Activated CD8-positive, alpha-beta memory T cell treated with anti-CD3 and anti-CD28 coated beads, Interleukin-2, amount 50 U/mL, for 1 hour (primary cell): Measurements from ENCODE around the gene N4BP2.

Source experiments
- DNase-seq: peaks from one replicate; pipeline ENCODE4 v3.0.0-alpha.2; 2020; ENCODE audit errors: extremely low read depth

N4BP2 gene

DNA sequence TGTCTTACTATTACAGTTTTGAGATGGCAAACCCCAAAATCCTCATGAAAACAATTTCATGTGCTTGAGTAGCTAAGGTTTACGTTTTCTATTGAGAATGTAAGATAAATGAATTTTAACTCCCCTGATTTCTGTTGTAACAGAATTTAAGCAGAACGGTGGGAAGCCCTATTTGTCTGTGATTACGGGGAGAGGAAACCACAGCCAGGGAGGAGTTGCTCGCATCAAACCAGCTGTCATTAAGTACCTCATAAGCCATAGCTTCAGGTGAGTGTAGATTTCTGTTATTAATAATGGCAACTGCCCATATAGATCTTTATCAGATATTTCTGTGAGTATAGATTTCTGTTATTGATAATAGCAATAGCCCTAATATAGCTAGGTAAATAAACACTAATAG, 96.0 kb downstream of the N4BP2 start:
- DNase-seq: no peak

DNA sequence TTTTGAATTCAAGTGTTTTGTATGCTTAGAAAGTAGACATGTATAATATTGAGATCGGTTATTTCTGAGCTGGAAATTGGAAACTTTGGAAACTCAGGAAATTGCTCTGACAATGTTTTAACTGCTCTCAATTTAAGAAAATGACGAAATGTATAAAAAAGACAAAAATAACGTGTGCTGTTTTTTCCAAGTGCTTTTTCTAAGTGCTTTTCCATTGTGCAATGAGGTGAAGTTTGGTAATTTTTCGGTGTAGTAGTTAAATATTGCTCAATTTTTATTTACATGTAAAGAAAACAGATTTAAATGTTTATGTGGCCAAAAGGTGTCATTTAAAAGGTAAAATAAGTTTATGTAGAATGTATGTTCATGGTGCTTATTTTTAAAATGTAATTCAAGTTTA, 100.8 kb downstream of the N4BP2 start:
- DNase-seq: no peak

DNA sequence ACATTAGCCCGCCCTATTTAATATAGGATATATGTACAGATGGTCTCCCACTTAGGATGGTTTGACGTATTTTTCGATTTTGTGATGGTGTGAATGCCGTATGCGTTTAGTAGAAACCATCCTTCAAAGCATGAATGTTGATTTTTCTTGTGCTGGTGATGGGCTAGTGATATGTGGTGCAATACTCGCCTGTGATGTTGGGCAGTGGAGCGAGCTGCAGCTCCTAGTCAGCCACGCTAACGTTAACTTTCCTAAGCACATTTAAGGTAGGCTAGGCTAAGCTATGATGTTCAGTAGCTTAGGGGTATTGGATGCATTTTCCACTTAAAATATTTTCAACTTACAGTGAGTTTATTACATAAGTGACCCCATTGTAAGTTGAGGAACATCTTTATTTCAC, 103.6 kb downstream of the N4BP2 start:
- DNase-seq: no peak

DNA sequence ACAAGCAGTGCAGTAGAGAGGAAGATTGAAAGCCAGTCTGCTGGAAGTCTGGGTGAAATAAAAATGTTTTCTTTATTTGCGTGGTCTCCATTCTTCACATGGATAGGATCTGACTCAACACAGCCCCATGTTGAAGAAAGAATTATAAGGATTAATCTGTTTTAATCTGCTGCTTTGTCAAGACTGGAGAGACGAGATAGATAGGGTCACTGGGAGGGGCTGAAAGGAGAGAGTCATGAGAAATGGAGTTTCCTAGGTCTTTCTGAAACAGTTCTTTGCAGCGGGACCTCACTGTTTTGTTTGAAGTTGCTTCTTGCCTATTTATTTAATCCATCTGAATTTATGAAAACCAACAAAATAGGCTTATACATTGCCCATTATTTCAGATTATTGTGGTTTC, 107.8 kb downstream of the N4BP2 start:
- DNase-seq: no peak

DNA sequence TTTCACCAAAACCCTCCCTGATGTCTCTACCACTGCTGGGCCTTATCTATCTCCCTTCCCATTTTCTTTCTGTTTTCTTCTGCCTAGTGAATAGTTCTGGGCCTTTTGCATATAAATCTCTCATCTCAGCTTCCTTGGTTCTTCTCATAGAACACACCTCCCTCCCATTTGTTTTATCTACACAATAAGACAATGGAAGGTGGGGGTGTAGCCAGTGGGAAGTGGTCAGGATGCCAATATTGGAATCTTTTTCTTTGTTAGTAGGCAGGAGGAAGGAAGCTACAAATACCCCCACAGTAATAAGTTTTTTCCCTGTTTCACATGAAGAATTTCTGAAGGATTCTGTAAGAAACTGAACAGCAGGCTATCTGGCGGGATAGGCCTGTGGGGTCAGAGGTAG, 109.3 kb downstream of the N4BP2 start:
- no peak for DNase-seq

DNA sequence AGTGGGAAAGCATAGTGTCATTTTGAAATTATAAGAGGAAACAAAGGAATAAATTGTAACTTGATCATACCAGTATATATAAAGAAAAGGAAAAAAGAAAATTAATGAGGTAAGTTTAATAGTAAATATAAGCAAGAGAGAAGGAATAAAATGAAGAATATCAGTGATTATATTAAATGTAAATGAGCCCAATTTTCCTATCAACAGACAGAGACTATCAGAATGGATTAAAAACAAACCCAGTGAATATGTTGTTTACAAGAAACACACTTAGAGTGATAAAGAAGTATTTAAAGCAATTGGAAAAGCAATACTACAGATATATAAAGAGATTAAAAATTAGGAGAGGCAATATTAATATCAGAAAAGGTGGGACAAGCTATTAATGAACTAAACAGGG, 111.4 kb downstream of the N4BP2 start:
- no peak for DNase-seq

DNA sequence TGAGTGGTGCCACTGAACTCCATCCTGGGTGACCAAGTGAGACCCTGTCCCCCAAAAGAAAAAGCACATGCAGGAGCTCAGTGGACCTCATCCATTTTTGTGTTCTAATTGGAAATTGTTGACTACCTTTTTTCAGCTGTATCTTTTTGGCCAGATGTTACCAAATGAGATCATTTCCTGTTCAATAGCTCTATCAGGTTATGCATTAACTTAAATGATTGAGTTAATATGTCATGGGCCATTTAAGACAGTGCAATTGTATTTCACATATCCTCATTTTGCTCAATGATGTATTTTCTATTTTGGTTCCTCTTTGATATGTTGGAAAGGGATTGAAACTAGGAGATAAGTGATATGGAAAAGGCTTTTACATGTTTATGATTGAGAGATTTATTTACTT, 113.9 kb downstream of the N4BP2 start:
- DNase-seq: no peak

DNA sequence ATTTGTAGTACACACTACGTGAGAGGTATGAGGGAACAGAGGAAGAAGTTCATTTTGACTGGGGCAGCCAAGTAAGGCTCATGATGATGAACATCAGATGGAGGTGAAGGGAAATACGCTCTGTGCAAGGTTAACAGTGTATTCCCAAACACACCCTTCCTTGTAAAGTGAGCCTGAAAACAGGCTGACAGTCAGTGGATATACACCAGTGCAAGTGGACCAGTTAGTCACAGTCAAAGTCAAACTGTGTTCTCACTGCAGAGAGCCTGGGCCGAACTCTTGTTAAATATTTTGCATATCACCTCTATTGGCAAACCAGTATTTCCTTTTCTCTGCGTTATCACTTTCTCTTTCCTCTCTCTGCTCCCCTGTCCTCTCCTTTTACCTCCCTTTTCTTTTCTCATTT, 116.8 kb downstream of the N4BP2 start:
- DNase-seq: no peak

DNA sequence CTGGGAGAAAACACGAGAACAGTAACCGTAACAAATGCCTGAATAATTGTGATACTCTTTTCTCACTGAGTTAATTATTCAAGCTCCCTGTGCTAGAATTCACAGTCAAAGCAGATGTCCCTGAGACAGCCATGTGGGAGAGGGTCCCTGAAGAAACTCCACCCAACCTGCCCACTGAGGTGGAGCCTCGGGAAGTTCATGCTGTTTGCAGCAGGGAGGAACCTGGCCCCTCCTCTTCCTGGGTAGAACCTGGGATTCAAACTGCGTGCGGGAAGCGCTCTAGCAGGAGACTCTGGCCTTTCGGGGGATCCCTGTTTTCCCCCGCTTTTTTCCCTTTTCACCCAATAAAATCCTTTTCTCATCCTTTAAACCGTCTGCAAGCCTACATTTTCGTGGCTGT, 120.0 kb downstream of the N4BP2 start:
- no peak for DNase-seq

DNA sequence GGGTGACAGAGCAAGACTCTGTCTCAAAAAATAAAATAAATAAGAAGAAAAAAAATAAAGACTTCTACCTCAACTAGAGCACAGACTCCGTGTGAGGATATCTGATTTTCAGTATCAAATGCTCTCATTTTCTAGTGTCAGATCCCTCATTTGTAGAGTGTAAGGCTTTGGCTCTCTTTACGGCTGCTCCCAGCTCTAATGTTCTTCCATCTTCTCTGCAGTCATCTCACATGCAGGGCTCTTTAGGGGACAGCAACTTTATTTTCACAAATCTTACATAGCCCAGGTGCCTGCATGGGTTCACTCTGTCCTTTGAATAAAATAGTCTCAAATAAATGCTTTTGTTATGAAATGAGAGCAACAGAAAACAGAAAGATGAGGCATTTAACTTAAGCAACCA, 120.9 kb downstream of the N4BP2 start:
- DNase-seq: no peak

DNA sequence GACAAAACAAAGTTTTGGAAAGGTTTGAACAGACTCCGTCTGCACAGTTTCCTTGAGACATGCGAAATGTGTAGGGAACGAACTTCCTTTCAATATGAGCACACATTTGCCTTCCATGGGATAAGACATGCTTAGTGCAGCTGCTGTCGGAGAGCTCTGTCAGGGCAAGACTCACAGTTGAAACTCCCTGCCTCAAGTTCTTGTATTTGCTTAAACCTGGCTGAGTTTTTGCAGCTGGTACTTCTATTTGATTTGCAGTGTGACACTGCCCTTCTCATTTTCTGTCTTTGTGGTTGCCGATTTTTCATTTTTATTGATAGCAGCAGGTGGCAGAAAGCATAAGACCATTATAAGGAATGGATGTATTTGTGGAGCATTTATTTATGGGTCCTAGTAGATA, 122.0 kb downstream of the N4BP2 start:
- DNase-seq: no peak

DNA sequence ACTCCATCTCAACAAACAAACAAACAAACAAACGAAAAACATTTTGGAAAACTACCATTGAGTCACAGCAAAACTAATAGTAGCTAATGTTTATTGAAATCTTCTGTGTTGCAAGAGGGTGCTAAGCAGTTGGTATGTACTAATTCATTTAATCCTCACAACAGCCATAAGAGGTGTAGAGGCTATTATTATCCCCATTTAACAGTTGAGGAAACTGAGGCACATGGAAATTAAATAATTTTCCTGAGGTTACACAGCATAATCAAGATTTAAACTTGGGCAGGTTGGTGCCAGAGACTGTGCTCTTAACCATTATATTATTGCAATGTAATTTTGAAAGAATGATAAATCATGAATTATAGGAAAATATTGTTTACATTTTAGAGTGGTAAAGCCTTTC, 122.7 kb downstream of the N4BP2 start:
- DNase-seq: no peak

DNA sequence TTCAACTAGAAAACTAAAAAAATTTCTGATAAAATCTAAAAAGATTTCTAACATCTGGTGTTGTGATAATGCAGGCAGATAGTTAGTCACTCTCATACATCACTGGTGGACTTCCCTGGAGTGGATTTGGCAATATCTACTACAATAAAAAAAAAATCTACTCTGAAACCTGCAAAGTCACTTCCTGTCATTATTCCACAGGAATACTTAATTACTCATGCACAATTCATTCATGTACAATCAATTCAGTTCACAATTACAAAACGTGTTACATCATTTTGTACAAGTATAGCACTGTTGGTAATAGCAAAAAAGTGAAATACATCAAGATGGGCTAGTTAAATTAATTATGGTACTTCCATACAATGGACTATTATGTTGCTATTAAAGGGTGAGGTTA, 123.7 kb downstream of the N4BP2 start:
- DNase-seq: no peak

DNA sequence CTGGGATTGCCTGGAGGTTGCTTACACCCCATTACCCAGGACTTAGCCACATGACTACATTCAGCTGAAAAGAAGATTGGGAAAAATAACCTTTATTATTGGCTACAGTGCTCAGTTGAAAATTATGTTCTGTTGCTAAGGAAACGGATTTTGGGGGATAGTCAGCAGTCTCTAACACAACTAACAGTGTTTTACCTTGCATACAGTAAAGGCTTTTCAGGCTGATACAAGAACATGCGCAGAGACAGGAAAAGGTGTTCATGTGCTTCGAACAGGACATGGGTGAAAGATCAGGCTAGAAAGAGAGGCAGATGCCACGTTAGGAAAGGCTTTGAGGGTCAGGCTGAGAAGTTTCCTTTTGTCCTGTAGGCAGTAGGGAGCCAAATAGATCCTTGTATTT, 125.4 kb downstream of the N4BP2 start:
- no peak for DNase-seq

DNA sequence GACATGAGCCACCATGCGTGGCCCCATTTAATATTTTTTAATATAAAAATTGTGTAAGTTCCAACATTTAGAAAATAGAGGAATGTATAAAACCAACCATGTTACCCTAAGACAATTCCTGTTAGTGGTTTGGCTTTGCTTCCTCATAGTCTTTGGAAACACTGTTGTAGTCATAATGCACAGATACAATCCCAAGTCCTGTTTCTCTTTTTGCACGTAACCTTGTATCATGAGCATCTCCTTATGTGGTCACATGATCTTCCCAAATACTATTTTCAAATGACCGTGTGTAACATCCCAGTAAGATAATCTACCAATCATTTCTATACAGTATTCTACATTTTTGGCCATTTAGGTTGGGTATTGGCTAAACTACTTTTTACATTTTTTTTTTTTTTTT, 126.3 kb downstream of the N4BP2 start:
- no peak for DNase-seq

DNA sequence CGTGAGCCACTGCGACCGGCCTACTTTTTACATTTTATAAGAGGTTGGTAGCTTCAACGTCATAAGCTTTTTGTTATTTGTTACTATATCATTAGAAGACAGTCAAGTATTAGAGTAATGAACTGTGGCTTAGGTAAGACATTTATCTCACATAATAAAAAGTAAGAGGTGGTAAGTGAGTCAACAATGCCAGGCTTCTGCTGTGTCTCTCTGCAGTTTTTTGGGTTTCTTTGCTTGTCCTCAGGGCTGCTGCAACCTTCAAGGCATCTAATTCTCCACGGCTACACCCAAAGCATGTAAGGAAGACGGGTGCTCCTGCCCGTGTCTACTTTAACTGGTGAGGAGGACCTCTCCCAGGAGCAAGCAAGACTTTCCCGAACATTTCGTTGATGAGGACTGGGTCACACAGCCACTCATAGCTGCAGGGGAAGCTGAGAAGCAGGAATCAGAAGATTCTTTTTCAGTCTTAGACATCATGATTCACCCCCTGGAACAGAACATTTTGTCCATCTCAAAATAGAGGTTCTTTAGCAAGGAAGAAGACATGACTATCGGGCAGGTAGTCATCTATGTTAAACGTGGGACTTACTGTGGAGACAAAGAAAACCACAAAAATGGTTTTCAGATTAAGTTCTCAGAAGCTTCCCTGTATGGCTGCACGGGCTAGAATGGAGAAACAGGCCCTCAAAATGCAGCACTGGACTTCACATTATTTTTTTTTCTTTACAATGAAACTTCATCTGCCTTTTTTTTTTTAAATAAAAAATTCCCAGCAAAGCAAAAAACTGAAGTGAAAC, 127.2 kb downstream of the N4BP2 start:
- DNase-seq: no peak

DNA sequence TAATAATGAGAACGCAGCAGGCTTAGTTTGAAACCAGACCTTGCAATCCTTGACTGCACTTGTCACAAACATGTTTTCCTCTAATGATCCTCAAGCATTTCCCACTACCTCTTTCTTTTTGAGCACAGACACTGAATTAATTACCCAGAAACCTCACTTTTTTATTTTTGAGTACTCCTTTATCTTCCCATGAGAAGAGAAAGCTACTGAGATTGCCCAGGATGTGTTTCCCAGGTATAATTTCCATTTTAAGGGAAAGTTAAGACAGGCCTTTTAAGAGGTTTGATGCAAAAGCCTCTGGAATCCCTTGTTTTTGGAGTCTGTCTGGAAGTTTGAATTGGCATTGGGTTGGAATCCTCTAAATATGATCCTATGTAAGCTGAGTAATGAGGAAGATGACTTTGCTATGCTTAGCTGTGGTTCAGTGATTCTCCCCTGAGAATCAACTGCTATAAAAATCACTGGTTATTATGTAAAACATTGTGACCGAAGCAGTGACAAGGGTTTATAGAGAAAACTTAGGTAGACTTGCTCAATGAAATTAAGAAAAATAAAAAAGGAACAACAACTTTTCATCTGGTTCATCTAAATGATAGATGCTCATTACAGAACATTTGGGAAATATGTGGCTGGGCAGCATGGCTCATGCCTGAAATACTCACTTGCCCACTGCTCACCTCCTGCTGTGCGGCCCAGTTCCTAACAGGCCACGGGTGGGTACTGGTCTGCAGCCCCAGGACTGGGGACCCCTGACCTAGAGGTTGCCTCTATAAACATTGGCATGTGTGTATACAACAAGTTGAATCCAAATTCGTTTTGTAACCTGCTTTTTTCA, 129.4 kb downstream of the N4BP2 start:
- no peak for DNase-seq

DNA sequence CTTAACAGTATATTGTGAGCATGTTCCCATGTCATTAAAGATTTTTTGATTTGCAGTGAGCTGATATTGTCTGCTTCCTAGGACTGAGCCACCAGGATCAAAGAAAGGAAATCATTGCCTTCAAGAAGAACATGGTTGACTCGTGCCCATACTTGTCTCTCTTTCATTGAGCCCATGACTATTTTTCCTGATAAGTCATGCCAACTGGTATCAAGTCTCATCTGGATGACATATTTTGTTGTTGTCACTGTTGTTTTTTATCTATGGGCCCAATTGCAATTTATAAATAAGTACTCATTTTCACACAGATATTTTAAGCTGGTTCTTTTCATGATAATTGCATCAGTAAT, 130.0 kb downstream of the N4BP2 start:
- DNase-seq: no peak

DNA sequence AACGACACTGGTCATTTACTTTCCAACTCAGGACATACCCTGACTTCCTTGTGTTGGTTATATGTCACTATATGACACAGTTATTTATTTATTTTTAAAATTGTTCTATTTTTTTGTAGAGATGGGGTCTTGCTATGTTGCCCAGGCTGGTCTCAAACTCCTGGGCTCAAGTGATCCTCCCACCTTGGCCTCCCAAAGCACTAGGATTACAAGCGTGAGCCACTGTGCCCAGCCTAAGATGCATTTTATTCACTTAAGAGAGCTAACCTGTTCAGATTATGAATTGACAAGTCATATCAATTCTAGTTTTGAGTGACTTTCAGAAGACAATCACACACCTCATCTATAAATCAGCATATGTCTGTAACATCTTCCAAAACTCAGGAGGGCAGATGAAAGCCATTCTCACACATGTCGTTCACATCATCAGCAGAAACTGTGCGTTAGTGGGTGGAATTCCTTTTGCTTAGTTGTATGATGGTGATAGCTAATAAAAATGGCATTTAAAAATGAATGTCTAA, 130.8 kb downstream of the N4BP2 start:
- no peak for DNase-seq

DNA sequence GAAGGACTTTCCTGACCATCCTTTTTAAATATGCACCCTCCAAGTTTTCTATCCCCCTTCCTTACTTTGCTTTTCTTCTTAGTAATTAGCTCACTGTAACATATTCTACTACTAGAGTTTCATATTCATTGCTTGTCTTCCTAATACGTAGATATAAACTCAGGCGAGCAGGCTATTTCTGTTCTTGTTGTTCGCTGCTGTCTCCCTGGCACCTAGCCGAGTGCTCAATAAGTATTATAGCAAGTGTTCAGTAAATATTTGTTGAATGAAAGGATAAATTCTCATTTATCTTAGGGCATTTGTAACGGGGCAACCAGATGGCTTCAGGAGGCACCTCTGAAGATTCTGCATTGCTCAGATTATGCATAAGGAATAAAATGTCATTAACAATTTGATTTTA, 133.4 kb downstream of the N4BP2 start:
- no peak for DNase-seq

DNA sequence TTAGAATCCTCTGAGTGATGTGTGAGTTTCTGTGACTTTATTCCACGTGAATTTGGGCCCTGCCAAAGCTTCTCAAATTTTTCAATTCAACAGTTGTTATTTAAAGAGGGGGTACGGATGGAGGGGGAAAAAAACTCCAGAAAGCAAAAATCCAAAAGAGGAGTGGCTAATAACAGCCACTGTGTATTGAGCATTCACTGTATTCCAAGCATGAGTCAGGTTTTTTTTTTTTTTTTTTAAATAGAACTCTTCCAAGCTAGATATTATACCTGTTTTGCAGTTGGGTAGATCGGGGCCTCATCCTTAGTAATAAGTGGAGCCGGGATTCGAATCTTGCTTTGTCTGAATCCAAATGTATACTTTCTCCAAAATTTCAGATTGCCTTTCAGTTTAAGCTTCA, 133.8 kb downstream of the N4BP2 start:
- DNase-seq: no peak

DNA sequence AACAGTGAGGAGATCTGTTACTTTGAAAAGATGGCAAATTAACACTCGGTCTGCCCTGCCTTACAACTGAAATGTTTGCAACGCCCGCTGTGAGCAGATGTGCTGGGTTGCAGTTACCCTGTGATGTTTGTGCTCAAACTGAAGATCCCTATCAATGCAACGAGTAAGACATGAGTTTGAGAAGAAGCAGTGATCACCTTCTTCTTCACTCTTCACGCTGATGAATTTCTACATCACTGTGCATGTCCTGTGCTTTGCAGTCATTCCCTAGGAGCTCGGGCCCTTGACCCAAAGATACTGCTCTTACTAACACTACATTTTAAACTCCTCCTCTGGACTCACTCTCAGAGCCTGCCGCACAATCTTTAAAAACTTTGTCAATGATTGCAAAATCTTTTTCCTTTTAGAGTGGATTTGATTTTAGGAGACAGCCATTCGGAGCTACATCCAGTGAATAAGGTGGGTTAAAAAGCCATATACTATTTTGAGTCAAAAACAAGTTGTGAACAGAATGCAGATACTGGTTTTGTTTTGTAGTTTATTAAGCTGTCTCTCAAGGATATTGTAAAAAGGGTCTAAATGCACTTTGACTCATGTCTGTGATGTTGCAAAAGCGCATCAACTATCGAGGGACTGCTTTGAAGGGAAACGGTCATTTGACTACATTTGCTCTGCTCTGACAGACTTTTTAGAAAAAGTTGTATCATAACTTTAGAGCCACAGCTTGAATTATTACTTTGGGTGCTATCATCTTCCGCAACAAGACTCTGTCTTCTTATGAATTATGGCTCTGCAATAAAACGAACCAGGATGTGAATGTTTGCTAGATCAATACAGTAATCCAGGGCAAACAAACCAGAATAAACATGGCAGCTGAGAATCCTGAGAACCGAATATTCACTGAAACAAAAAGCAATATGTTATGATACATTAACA, 134.5 kb downstream of the N4BP2 start:
- no peak for DNase-seq
